Colon (tissue), 2 donors: ENCODE data around the gene GRID1.

ENCODE experiments used
- FAIRE-seq: peaks from 2 replicates; lab custom pipeline; 2012; peaks lifted over from hg19 to GRCh38; lab: Jason Lieb, UNC
- donor health status: control.
- donor health status: control.

The GRID1 gene

GRCh38 chr10:86312701-86313270, 53.8 kb downstream of the GRID1 start:
- FAIRE-seq, result no peak

- FAIRE-seq, result no peak
Measured at GRCh38 chr10:86311906-86312305, 54.7 kb downstream of the GRID1 start.

DNA sequence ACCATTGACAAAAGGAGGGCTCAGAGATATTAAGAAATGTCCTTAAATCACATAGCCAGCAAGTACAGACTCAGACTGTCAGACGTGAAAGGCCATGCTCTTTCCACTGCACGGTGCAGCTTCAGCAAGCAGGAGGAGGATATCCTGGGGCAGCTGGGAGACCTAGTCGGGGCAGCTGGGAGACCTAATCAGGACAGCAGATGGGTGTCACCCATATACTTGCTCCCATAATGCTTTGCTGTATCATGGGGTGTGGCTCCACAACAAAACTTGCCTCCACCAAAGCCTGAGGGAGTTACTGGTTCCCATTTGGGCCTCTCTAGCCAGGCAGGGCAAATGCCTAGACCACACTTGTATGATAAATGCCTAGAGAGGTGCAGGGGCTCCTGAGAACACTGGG, 55.4 kb downstream of the GRID1 start:
- no peak for FAIRE-seq

DNA sequence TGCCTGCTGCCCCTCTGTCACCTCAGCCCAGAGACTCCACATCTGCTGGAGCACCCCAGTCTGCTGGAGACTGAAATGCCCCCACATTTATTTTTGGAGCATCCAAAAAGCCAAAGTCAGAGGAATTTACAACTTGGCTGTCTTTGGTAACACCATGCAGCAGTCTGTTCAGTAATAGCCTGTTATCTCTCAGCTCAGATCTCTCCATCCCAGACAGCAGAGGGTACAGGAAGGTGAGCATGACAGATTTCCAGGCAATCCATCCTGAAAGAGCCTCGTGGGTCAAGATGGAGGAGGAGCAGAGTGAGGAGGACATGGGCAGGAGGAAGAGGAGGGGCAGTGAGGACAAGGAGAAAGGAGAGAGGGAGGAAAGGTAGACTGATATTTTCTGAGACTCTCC, 55.9 kb downstream of the GRID1 start:
- FAIRE-seq, result no peak

GRCh38 chr10:86310291-86310690, 56.3 kb downstream of the GRID1 start:
- FAIRE-seq, result no peak

GRCh38 chr10:86308056-86308455, 58.5 kb downstream of the GRID1 start:
- no peak for FAIRE-seq

DNA sequence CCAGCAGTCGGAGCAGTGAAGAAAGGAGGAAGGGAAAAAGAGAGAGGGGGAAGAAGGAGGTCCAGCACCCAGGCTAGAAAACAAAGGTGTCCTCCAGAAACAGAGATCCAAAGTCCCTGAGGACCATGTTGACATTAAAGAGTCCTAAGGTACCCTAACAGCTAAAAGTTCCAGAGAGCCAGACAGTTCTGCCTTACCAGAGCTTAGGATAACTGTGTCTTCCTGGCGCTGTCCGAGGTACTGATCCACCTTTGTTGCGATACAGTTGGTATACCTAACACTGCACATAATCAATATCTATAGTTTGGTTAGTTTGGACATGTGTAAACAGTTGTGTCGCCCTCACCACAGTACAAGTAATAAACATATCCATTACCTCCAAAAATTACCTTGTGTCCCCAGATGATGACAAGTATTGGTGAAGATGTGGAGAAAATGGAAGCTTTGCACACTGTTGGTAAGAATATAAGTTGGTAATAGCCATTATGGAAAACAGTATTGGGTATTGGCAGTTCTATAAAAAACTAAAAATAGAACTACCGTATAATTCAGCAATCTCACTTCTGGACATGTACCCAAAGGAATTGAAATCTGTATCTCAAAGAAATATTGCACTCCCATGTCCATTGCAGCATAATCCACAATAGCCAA, 59.8 kb downstream of the GRID1 start:
- FAIRE-seq, result no peak

- no peak for FAIRE-seq
Measured at GRCh38 chr10:86305521-86305920, 61.1 kb downstream of the GRID1 start.

- FAIRE-seq, result no peak
Measured at GRCh38 chr10:86304436-86304835, 62.2 kb downstream of the GRID1 start.

- no peak for FAIRE-seq
Measured at GRCh38 chr10:86303626-86304025, 63.0 kb downstream of the GRID1 start.

- FAIRE-seq, result no peak
Measured at GRCh38 chr10:86301971-86302370, 64.6 kb downstream of the GRID1 start.

DNA sequence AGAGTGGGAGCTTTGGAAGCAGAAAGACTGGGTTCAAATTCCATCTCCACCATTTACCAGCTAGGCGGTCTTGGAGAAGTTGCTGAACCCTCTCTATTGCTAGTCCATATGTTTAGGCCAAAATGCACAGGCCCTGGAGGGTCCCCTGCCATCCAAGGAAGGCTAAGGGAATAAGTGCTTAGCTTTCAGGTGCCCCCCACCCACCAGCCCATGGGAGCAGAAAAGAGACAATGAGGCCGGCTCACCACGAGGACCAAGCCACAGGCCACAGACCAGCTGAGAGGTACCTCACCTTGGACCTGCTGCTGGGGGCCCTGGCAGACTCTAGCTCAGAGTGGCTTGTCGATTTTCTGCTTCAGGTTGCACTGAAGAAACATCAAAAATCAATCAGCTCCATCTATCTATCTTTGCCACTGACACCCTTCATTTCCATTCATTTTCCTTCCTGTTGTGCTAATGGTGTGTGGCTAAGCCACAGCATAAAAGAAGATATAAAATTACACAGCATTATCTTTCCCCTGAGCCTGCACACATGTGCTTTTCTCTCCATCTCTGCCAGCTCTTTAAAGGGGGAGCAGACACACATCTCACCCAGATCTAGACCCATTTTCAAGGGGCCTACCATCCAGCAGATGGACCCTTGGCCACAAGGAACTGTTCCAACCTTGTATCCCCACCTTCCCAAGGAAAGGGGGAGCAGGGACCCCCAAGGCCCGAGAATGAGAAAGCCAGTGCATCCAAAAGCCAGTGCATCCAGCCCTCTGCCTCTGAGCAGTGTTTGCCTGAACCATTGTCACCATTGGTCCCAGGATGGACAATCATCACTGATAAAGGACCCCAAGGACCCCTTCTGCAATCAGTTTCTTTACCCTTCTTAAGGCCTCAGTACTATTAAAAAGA, 65.4 kb downstream of the GRID1 start:
- no peak for FAIRE-seq

GRCh38 chr10:86300399-86300925, 66.1 kb downstream of the GRID1 start:
- FAIRE-seq, result no peak

DNA sequence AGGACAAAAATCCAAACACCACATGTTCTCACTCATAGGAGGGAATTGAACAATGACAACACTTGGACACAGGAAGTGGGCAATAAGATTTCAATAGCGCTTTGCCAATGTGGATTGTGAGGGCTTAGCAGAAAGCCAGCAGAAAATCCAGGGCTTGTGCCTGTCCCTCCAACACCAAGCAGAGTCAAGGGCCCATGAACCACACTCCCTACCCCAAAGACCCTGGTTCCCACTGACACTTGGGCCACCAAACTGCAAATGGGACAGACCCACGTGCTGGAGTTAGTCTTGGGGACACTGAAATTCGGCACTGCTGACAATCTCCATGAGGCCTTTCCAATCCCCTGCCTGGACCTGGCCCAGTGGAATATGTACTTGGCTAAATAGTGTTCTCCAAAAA, 67.0 kb downstream of the GRID1 start:
- no peak for FAIRE-seq

DNA sequence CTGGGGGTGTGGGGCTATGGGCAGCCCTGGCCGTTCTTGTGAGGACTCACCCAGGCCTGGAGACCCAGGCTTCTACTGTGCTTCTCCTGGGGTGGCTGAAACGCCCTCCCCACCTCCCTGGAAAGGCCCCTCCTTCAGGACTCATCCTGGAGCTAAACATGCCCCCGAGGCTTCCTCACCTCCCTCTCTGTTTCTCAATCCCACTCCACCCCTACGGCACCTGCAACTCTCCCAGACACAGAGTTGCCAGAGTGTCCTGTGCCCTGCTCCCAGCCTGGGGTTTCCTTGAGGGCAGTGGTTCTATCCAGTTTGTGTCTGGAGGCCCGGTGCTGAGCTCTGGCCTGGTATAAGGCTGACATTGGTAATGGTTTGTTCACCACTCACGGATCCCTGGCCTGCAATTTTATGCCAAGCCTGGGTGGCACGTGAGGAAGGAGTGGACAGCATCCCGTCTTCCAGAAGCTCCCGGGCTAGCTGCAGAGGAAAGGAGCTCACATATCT, 68.0 kb downstream of the GRID1 start:
- FAIRE-seq, result no peak

- FAIRE-seq, result no peak
Measured at GRCh38 chr10:86295791-86296190, 70.8 kb downstream of the GRID1 start.

DNA sequence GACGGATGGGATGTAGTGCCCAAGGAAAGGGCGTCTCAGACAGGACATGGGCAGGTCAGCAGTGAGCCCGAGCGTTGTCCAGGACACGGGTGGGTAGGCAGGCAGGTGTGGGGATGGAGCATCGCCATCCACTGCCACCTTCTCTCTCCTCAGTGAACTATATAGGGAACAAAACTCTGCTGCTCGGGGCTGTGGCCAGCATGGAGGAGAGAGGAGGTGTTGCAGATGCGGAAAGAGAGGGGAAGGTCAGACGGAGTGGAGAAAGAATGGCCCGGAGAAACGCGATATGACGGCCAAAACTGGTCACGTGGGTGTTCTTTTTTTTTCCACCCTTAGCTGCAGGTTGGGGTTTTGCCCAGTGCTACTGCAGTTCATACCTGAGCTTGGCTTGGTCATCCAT, 71.2 kb downstream of the GRID1 start:
- FAIRE-seq, result no peak

DNA sequence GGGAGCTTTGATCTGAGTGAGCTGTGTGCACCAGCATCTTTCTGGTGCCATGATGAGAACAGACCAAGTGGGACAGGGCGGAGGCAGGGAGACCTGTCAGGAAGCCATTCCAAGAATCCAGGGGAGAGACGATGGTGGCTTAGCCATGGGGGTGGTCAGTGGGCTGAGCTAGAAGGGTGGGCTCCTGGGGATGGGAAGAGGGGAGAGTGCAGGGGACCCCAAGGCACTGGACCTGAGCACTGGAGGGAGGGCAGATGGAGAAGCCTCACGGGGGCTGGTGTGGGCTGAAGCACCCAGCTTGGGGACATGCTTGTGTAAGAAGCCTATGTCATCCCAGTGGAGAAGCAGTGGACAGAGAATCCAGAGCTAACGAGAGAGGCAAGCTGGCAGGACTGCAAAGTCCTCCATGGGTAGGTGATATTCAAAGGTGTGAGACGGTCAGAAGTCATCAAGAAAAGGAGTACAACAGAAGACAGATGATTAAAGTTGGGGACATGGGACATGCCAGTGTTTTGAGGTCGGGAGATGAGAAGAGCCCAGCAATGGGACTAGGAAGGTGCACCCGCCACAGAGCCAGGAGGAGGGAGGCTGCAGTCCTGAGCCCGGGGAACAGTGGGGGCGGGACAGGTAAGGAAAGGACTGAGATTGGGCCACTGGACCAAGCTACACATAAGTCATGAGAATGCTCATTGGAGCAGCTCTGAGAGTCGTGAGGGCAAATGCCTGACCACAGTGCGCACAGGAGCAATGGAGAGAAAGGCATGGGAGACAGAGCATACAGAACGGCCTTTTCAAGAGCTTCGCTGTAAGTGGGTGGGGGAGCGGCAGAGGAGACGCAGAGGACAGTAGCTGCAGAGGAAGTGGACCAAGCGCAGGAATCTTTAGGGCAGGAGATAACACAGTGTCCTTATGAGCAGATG, 72.0 kb downstream of the GRID1 start:
- FAIRE-seq, result no peak

- FAIRE-seq, result no peak
Measured at GRCh38 chr10:86293396-86293791, 73.2 kb downstream of the GRID1 start.

- FAIRE-seq, result no peak
Measured at GRCh38 chr10:86292462-86293395, 73.9 kb downstream of the GRID1 start.
